Small intestine (tissue), 16 donors: ENCODE measurements around the gene ZNF253. TPM values are rescaled to one million over a fixed set of nuclear protein-coding genes. Genes with fewer than 3 reads are reported as not detected.
"Not testable (repeated sequence)": the region's sequence is repeated elsewhere in the genome, so short reads cannot be mapped to it uniquely, and the experiment has no call there.

Experiments used
- DNase-seq, 2 donors: peaks; one replicate each; pipeline versions ENCODE4 v3.0.0 to v3.0.0-alpha.2; 2013
- FAIRE-seq: peaks from 2 replicates; lab custom pipeline; 2012; peaks lifted over from hg19 to GRCh38; lab: Jason Lieb, UNC
- H3K27ac ChIP-seq, 3 donors: one replicate each; pipeline ENCODE4 v1.5.1; 2013; ENCODE audit warnings: low read length in 2 of 3, mild to moderate bottlenecking in 2 of 3, control low read depth in 1 of 3, inconsistent platforms in 1 of 3, low read depth in 1 of 3, moderate library complexity in 1 of 3
- H3K27me3 ChIP-seq, 3 donors: one replicate each; pipeline ENCODE4 v1.6.1; 2013; ENCODE audit warnings: low read length in 3 of 3, inconsistent platforms in 1 of 3; ENCODE audit not compliant: control insufficient read depth in 3 of 3, insufficient read depth in 3 of 3
- H3K36me3 ChIP-seq, 3 donors: one replicate each; pipeline ENCODE4 v1.6.1; 2013; ENCODE audit warnings: low read length in 3 of 3, inconsistent platforms in 1 of 3, low read depth in 1 of 3, mild to moderate bottlenecking in 1 of 3, moderate library complexity in 1 of 3; ENCODE audit not compliant: control insufficient read depth in 3 of 3, insufficient read depth in 2 of 3
- H3K4me1 ChIP-seq, 3 donors: one replicate each; pipeline ENCODE4 v1.6.1; 2013; ENCODE audit warnings: low read length in 2 of 3, inconsistent platforms in 1 of 3, low read depth in 1 of 3, mild to moderate bottlenecking in 1 of 3, moderate library complexity in 1 of 3; ENCODE audit not compliant: control insufficient read depth in 3 of 3, insufficient read depth in 2 of 3
- H3K4me3 ChIP-seq, 3 donors: one replicate each; pipeline ENCODE4 v1.5.1; 2013; ENCODE audit warnings: low read length in 3 of 3, control low read depth in 1 of 3, inconsistent platforms in 1 of 3, low read depth in 1 of 3, mild to moderate bottlenecking in 1 of 3, moderate library complexity in 1 of 3
- H3K9me3 ChIP-seq, 2 donors: one replicate each; pipeline ENCODE4 v1.6.1; 2013; ENCODE audit warnings: low read depth in 1 of 2, low read length in 1 of 2; ENCODE audit not compliant: control insufficient read depth in 2 of 2, insufficient read depth in 1 of 2
- WGBS, 3 donors: extraction: QIAGEN DNeasy Blood & Tissue Kit; methylation state at CpG; one replicate each; pipeline ENCODE4 v1.1.7; 2013; 5-methylcytosine and 5-hydroxymethylcytosine counted together
- long read RNA-seq, 10 donors: transcript quantifications; one replicate each; lab custom pipeline, GENCODE V29; 2026
- polyA plus RNA-seq, 4 donors: library from polyadenylated mRNA; stranded (reverse) in 3 of 4; unstranded in 1 of 4; fragments of 200-250 nt in 3 of 4; fragments of 120-200 nt in 1 of 4; gene quantifications; one replicate each; pipeline versions ENCODE4 v1.2.1 to v1.2.3, GENCODE V29; 2013
- donor health status: healthy with polysubstance abuse.
- donor health status: control.
- donor health status: control.
- donor health status: Bipolar disorder and iron deficiency.
- donor health status: healthy.

ZNF253 gene
- 10 to 100 TPM in 1 of 4 donors, 1 to 10 TPM in 3; 1.1 to 17.4 (median 3.2) TPM for polyA plus RNA-seq
- long read RNA-seq, donor 1, transcript ZNF253-203 (4 exons, 3,519 nt), result major isoform, 7 of 11 reads
- long read RNA-seq, donor 1, partial matches to known transcripts, result 0 of 11 reads
- long read RNA-seq, donor 1, other reads (novel, unspliced or antisense), result 0 of 11 reads
- long read RNA-seq, donor 2, partial matches to known transcripts, result 0 of 2 reads
- long read RNA-seq, donor 2, other reads (novel, unspliced or antisense), result 0 of 2 reads
- long read RNA-seq, donor 3, transcript ZNF253-203 (4 exons, 3,519 nt), result major isoform, 5 of 9 reads
- long read RNA-seq, donor 3, partial matches to known transcripts, result 0 of 9 reads
- long read RNA-seq, donor 3, other reads (novel, unspliced or antisense), result 0 of 9 reads
- long read RNA-seq, donor 4, partial matches to known transcripts, result 0 of 1 reads
- long read RNA-seq, donor 4, other reads (novel, unspliced or antisense), result 0 of 1 reads
- long read RNA-seq, donor 5, partial matches to known transcripts, result 0 of 2 reads
- long read RNA-seq, donor 5, other reads (novel, unspliced or antisense), result 0 of 2 reads
- long read RNA-seq, donor 6, transcript ZNF253-203 (4 exons, 3,519 nt), result major isoform, 5 of 5 reads
- long read RNA-seq, donor 6, partial matches to known transcripts, result 0 of 5 reads
- long read RNA-seq, donor 6, other reads (novel, unspliced or antisense), result 0 of 5 reads
- long read RNA-seq, donor 7, transcript ZNF253-203 (4 exons, 3,519 nt), result major isoform, 7 of 7 reads
- long read RNA-seq, donor 7, partial matches to known transcripts, result 0 of 7 reads
- long read RNA-seq, donor 7, other reads (novel, unspliced or antisense), result 0 of 7 reads
- long read RNA-seq, donor 8, partial matches to known transcripts, result 0 of 1 reads
- long read RNA-seq, donor 8, other reads (novel, unspliced or antisense), result 0 of 1 reads
- long read RNA-seq, donor 9, partial matches to known transcripts, result 0 of 1 reads
- long read RNA-seq, donor 9, other reads (novel, unspliced or antisense), result 0 of 1 reads
- long read RNA-seq, donor 10, partial matches to known transcripts, result 0 of 1 reads
- long read RNA-seq, donor 10, other reads (novel, unspliced or antisense), result 0 of 1 reads

- no peak for FAIRE-seq
- Histone ChIP-seq H3K36me3 (peaks cover 0 to 3% (median 2%) of the 10 kb centered on the region in 3 donors), H3K4me3 (peak within 1 kb of the TSS; percentile 61 to 76 (median 63)), H3K27ac (peak within 1 kb of the TSS; percentile 95 to 99 (median 96)), H3K4me1 (peaks cover 0 to 3% (median 0%) of the 10 kb centered on the region in 3 donors), H3K9me3 (peaks cover 0 to 13% of the 10 kb centered on the region in 2 donors), H3K27me3 (no peaks in the 10 kb centered on the region)
- WGBS, 3 donors, result 0 to 1% (median 1%) methylated on average over 38 to 43 of the region's 43 CpGs
- DNase-seq, result peak; percentile 97
These were observed at the start of gene ZNF253 for GRCh38 chr19:19865750-19866610. Gene ZNF253, plus strand, starts transcription at chr19:19865882. Its CDS starts 115 bp downstream, at chr19:19865997.

- 83 to 93% (median 89%) methylated on average over 9 of the region's 9 CpGs for WGBS, 3 donors
- Histone ChIP-seq H3K4me3 (no peak overlapping the region), H3K27ac (no peak overlapping the region), H3K9me3 (peaks cover 0 to 54% of the 10 kb centered on the region in 2 donors), H3K36me3 (peaks cover 9 to 27% (median 12%) of the 10 kb centered on the region in 3 donors), H3K4me1 (peaks cover 0 to 2% (median 0%) of the 10 kb centered on the region in 3 donors), H3K27me3 (no peaks in the 10 kb centered on the region)
- no peak for DNase-seq
- no peak for FAIRE-seq
These were observed 49.0 kb upstream of the ZNF253 start for GRCh38 chr19:19816679-19817078.

DNA sequence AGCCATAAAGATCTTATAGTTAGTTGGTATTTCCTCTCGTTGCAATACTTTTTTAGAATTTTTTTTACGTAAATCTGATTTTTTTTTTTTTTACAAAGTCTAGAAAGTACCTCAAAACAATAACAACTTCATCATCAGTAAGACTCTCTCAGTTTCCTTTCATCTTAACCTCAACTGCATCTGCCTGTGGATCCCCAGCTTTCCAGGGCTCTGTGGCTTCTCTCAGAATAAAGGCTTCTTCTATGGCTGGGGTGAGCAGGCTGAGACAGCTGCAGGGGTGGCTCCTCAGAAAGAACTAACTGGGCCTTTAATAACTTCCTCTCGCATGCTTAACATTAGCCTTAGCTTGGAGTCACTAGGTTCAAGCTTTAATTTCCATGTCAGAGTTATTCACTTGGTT, 48.3 kb upstream of the ZNF253 start:
- 79 to 85% (median 83%) methylated on average over 3 of the region's 3 CpGs for WGBS, 3 donors
- H3K27me3 ChIP-seq, result no peaks in the 10 kb centered on the region
- H3K9me3 ChIP-seq, result peaks cover 0 to 50% of the 10 kb centered on the region in 2 donors
- no peak overlapping the region for H3K4me3 ChIP-seq
- peaks cover 0 to 2% (median 0%) of the 10 kb centered on the region in 3 donors for H3K4me1 ChIP-seq
- FAIRE-seq (no peak), DNase-seq (no peak)
- peaks cover 9 to 27% (median 12%) of the 10 kb centered on the region in 3 donors for H3K36me3 ChIP-seq
- H3K27ac ChIP-seq, result no peak overlapping the region

GRCh38 chr19:19820774-19821320, 44.8 kb upstream of the ZNF253 start:
- DNase-seq, result no peak
- no peak for FAIRE-seq
- Histone ChIP-seq H3K27ac (peak overlapping the region; percentile 70 to 98 (median 97)), H3K4me3 (peak overlapping the region; percentile 65 to 87 (median 66)), H3K27me3 (no peaks in the 10 kb centered on the region), H3K4me1 (peaks cover 0 to 2% (median 0%) of the 10 kb centered on the region in 3 donors), H3K9me3 (peaks cover 0 to 48% of the 10 kb centered on the region in 2 donors), H3K36me3 (peaks cover 2 to 12% (median 6%) of the 10 kb centered on the region in 3 donors)
- WGBS, 3 donors, result 8 to 21% (median 21%) methylated on average over 17 of the region's 17 CpGs

- peaks cover 0 to 2% (median 0%) of the 10 kb centered on the region in 3 donors for H3K4me1 ChIP-seq
- FAIRE-seq (peak; percentile 49), DNase-seq (peak; percentile 98 to 99)
- H3K4me3 ChIP-seq, result peak within 1 kb of the TSS; percentile 65 to 87 (median 66)
- H3K9me3 ChIP-seq, result peaks cover 0 to 43% of the 10 kb centered on the region in 2 donors
- H3K36me3 ChIP-seq, result peaks cover 2 to 12% (median 6%) of the 10 kb centered on the region in 3 donors
- WGBS, 3 donors, result 0 to 1% (median 0%) methylated on average over 27 to 28 of the region's 28 CpGs
- H3K27me3 ChIP-seq, result no peaks in the 10 kb centered on the region
- peak within 1 kb of the TSS; percentile 70 to 98 (median 97) for H3K27ac ChIP-seq
These were observed 44.2 kb upstream of the ZNF253 start, which contains the start of gene ZNF506 for GRCh38 chr19:19821366-19821951. Gene ZNF506, minus strand, starts transcription at chr19:19821750. Its CDS starts 147 bp downstream, at chr19:19821603.

DNA sequence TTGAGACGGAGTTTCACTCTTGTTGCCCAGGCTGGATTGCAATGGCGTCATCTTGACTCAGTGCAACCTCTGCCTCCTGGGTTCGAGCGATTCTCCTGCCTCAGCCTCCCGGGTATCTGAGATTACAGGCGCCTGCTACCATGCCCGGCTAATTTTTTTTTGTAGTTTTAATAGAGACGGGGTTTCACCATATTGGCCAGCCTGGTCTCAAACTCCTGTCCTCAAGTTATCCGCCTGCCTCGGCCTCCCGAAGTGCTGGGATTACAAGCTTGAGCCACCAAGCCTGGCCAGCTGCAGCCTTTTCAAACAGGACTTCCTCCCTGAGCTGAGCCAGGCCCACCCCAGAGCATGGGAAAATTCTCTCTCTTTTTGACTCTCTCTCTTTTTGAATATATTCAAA, 43.7 kb upstream of the ZNF253 start:
- peak in 1 of 2 donors; percentile 32 for DNase-seq
- H3K27ac ChIP-seq, result peak overlapping the region; percentile 30 to 97 (median 62)
- WGBS, 3 donors, result 3 to 11% (median 7%) methylated on average over 11 of the region's 11 CpGs
- H3K36me3 ChIP-seq, H3K27me3 ChIP-seq, FAIRE-seq, H3K4me1 ChIP-seq: not testable (repeated sequence)
- H3K9me3 ChIP-seq, result peaks cover 0 to 40% of the 10 kb centered on the region in 2 donors
- H3K4me3 ChIP-seq, result peak overlapping the region in 2 of 3 donors; percentile 66 to 87

- Histone ChIP-seq H3K4me1 (no peaks in the 10 kb centered on the region), H3K9me3 (peaks cover 0 to 35% of the 10 kb centered on the region in 2 donors), H3K36me3 (peaks cover 1 to 3% (median 2%) of the 10 kb centered on the region in 3 donors), H3K4me3 (no peak overlapping the region), H3K27ac (no peak overlapping the region), H3K27me3 (no peaks in the 10 kb centered on the region)
- DNase-seq, result no peak
- FAIRE-seq, result no peak
- 70 to 78% (median 77%) methylated on average over 2 of the region's 2 CpGs for WGBS, 3 donors
These were observed 41.8 kb upstream of the ZNF253 start for GRCh38 chr19:19823916-19824315.
